Testis (tissue), 3 donors: Measurements from ENCODE around the gene PNPLA1. TPM values are rescaled to one million over a fixed set of nuclear protein-coding genes. Genes with fewer than 3 reads are reported as not detected.

Experiments
- DNase-seq: peaks from one replicate; pipeline ENCODE4 v3.0.0-alpha.2; 2019
- H3K27ac ChIP-seq, 2 donors: fragments of 200-600 bp; sonication (generic); one replicate each; pipeline ENCODE4 v1.5.1; 2019
- H3K27me3 ChIP-seq: fragments of 200-600 bp; sonication (generic); one replicate; pipeline ENCODE4 v1.5.1; 2019
- H3K36me3 ChIP-seq: fragments of 200-600 bp; sonication (generic); one replicate; pipeline ENCODE4 v1.5.1; 2017; ENCODE audit warnings: low read depth; ENCODE audit errors: missing control alignments
- H3K4me1 ChIP-seq: fragments of 200-600 bp; sonication (generic); one replicate; pipeline ENCODE4 v1.5.1; 2019
- H3K4me3 ChIP-seq, 2 donors: fragments of 200-600 bp; sonication (generic); one replicate each; pipeline ENCODE4 v1.5.1; 2017 to 2019
- H3K9me3 ChIP-seq: fragments of 200-600 bp; sonication (generic); one replicate; pipeline ENCODE4 v1.5.1; 2017
- POLR2A ChIP-seq: fragments of 450-650 bp; IDR thresholded peaks from one replicate; pipeline ENCODE4 v1.6.1; 2017; ENCODE audit warnings: antibody characterized with exemption, mild to moderate bottlenecking, moderate library complexity
- WGBS, 2 donors: methylation state at CpG; one replicate each; pipeline ENCODE4 v1.1.5; 2018; 5-methylcytosine and 5-hydroxymethylcytosine counted together
- intact Hi-C: fragments of 100-400 bp; cut with DNase I; formaldehyde crosslinking; loops from one replicate; pipeline ENCODE4 v1.15.1; 2023; ENCODE audit warnings: low total_unique reads
- polyA plus RNA-seq: library from polyadenylated mRNA; stranded (reverse); fragments of 350-450 nt; fragmentation: Illumina TruSeq; extraction: RNeasy Lipid Tissue Mini Kit (QIAGEN cat#74804); gene quantifications from one replicate; pipeline ENCODE4 v1.2.3, GENCODE V29; 2014; ENCODE audit warnings: low read depth, low replicate concordance; ENCODE audit not compliant: insufficient read depth
- total RNA-seq, 2 donors: library from RNA; depleted of rRNA; stranded (reverse); fragments of >200 nt; gene quantifications; one replicate each; pipeline ENCODE4 v1.2.3, GENCODE V29; 2016
- TF ChIP-seq, protein P1 (sequence below), 3 experiments: fragments of 450-650 bp in 2 of 3; fragments of 200-600 bp in 1 of 3; sonication (generic) in 1 of 3; IDR thresholded peaks; one replicate each; pipeline ENCODE4 v1.5.1; 2016 to 2019; ENCODE audit warnings: antibody characterized with exemption in 3 of 3, mild to moderate bottlenecking in 2 of 3, moderate library complexity in 1 of 3

Gene PNPLA1
- total and polyA plus RNA-seq, 3 donors from 2014 or later = 2.1 to 3.5 (median 2.4) TPM

DNA sequence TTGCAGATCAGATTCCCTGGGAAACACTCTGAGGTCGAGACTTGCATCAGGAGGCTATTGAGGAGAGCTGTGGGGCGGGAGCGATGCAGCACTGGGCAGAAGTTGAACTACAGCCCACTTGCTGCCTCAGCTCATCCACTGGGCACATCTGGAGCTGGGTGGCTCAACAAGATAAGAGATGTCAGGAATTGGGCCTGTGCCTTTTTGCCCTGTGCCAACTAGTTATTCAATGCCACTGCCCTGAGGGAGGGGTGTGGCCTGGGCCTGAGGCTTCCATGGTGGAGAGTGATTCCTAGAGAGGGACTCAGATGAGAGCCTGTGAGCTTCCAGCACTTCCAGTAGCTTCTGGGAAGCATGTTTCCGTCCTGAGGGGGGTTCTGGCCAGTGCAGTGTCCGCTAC is 40.6 kb upstream of the PNPLA1 start:
- DNase-seq = no peak
- WGBS, 2 donors = 88 to 100% methylated on average over 2 to 5 of the region's 5 CpGs
- Histone ChIP-seq H3K4me1 (peaks cover 4% of the 10 kb centered on the region), H3K36me3 (no peaks in the 10 kb centered on the region), H3K27ac (no peak overlapping the region), H3K27me3 (no peaks in the 10 kb centered on the region), H3K9me3 (no peaks in the 10 kb centered on the region), H3K4me3 (no peak overlapping the region)
- intact Hi-C loops = no loop called here
- TF ChIP-seq POLR2A = no peak
- TF ChIP-seq, protein P1, sequence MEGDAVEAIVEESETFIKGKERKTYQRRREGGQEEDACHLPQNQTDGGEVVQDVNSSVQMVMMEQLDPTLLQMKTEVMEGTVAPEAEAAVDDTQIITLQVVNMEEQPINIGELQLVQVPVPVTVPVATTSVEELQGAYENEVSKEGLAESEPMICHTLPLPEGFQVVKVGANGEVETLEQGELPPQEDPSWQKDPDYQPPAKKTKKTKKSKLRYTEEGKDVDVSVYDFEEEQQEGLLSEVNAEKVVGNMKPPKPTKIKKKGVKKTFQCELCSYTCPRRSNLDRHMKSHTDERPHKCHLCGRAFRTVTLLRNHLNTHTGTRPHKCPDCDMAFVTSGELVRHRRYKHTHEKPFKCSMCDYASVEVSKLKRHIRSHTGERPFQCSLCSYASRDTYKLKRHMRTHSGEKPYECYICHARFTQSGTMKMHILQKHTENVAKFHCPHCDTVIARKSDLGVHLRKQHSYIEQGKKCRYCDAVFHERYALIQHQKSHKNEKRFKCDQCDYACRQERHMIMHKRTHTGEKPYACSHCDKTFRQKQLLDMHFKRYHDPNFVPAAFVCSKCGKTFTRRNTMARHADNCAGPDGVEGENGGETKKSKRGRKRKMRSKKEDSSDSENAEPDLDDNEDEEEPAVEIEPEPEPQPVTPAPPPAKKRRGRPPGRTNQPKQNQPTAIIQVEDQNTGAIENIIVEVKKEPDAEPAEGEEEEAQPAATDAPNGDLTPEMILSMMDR (IDR thresholded peaks at IDR 0.05) = no peak

GRCh38 chr6:36230371-36230770 is 39.5 kb upstream of the PNPLA1 start:
- no peak for DNase-seq
- H3K4me3 ChIP-seq = no peak overlapping the region
- no peaks in the 10 kb centered on the region for H3K36me3 ChIP-seq
- TF ChIP-seq POLR2A = no peak
- TF ChIP-seq, protein P1 (IDR thresholded peaks at IDR 0.05) = no peak
- no peaks in the 10 kb centered on the region for H3K9me3 ChIP-seq
- intact Hi-C loops = no loop called here
- no peaks in the 10 kb centered on the region for H3K4me1 ChIP-seq
- H3K27ac ChIP-seq = no peak overlapping the region
- H3K27me3 ChIP-seq = no peaks in the 10 kb centered on the region
- 91 to 93% methylated on average over 10 to 11 of the region's 11 CpGs for WGBS, 2 donors

DNA sequence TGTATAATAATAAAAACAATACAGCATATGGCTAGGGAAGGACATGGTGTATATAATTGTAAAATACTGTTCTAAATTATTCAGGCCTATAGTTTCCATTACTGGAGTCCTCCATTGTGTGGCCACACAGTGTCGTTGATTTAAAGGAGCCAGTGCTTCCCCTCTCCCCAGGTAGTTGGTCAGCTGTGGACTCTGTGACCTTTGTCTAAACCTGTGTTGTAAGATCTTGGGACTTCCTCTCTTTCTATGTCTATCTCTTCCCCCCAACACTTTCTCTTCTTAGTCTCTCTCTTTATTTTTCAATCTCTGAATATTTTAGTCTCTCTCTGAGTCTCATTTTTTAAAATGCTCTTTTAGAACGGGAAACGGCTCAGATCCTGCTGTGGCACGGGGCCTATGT is 37.7 kb upstream of the PNPLA1 start:
- DNase-seq = no peak

GRCh38 chr6:36235309-36235708 is 34.6 kb upstream of the PNPLA1 start:
- Histone ChIP-seq H3K27me3 (no peaks in the 10 kb centered on the region), H3K27ac (no peak overlapping the region), H3K9me3 (no peaks in the 10 kb centered on the region), H3K4me1 (no peaks in the 10 kb centered on the region), H3K4me3 (no peak overlapping the region), H3K36me3 (no peaks in the 10 kb centered on the region)
- peak; percentile 40 for DNase-seq
- intact Hi-C loops = no loop called here
- WGBS, 2 donors = 50 to 68% methylated on average over 3 of the region's 3 CpGs
- TF ChIP-seq POLR2A = no peak
- TF ChIP-seq, protein P1 (IDR thresholded peaks at IDR 0.05) = no peak

More for the DNA sequence above, 37.7 kb upstream of the PNPLA1 start:
- no peaks in the 10 kb centered on the region for H3K36me3 ChIP-seq
- H3K9me3 ChIP-seq = no peaks in the 10 kb centered on the region
- H3K27me3 ChIP-seq = no peaks in the 10 kb centered on the region
- H3K4me1 ChIP-seq = no peaks in the 10 kb centered on the region
- intact Hi-C loops = no loop called here
- TF ChIP-seq, protein P1 (IDR thresholded peaks at IDR 0.05) = no peak
- no peak for TF ChIP-seq POLR2A
- no peak overlapping the region for H3K4me3 ChIP-seq
- WGBS, 2 donors = 83 to 85% methylated on average over 4 of the region's 4 CpGs
- H3K27ac ChIP-seq = no peak overlapping the region

GRCh38 chr6:36235862-36236261 is 34.0 kb upstream of the PNPLA1 start:
- intact Hi-C loops = no loop called here
- Histone ChIP-seq H3K27me3 (no peaks in the 10 kb centered on the region), H3K36me3 (no peaks in the 10 kb centered on the region), H3K9me3 (no peaks in the 10 kb centered on the region), H3K4me1 (no peaks in the 10 kb centered on the region), H3K4me3 (no peak overlapping the region), H3K27ac (no peak overlapping the region)
- no peak for TF ChIP-seq POLR2A
- TF ChIP-seq, protein P1 (IDR thresholded peaks at IDR 0.05) = no peak
- WGBS, 2 donors = 93 to 97% methylated on average over 15 to 17 of the region's 17 CpGs
- no peak for DNase-seq
